Loucy (cell line): Measurements from ENCODE around the gene AGAP1.

Experiments
- H2AFZ ChIP-seq: fragments of 200-600 bp; sonication (generic); 2 replicates; pipeline ENCODE4 v1.6.0; 2016; ENCODE audit warnings: antibody characterized with exemption, mild to moderate bottlenecking, low read length, moderate library complexity
- H3F3A ChIP-seq: fragments of 200-600 bp; 2 replicates; pipeline ENCODE4 v1.6.0; 2016; ENCODE audit warnings: antibody characterized with exemption, low read depth, mild to moderate bottlenecking
- H3K27me3 ChIP-seq: fragments of 200-600 bp; sonication (generic); 2 replicates; pipeline ENCODE4 v1.6.1; 2014; ENCODE audit warnings: low read length, mild to moderate bottlenecking; ENCODE audit not compliant: insufficient read depth, poor library complexity, severe bottlenecking
- H3K36me3 ChIP-seq: fragments of 200-600 bp; sonication (generic); 2 replicates; pipeline ENCODE4 v1.6.1; 2016; ENCODE audit warnings: low read length; ENCODE audit not compliant: insufficient read depth
- H3K4me1 ChIP-seq: fragments of 200-600 bp; sonication (generic); 2 replicates; pipeline ENCODE4 v1.5.1; 2014; ENCODE audit warnings: low read length, mild to moderate bottlenecking; ENCODE audit not compliant: insufficient read depth, poor library complexity, severe bottlenecking
- H3K4me2 ChIP-seq: fragments of 200-600 bp; sonication (generic); 2 replicates; pipeline ENCODE4 v1.6.0; 2014; ENCODE audit warnings: antibody characterized with exemption, low read length, low read depth, mild to moderate bottlenecking; ENCODE audit not compliant: poor library complexity, severe bottlenecking
- H3K4me3 ChIP-seq: fragments of 200-600 bp; sonication (generic); 2 replicates; pipeline ENCODE4 v1.5.1; 2014; ENCODE audit warnings: low read length, mild to moderate bottlenecking, mixed read lengths; ENCODE audit not compliant: poor library complexity, severe bottlenecking
- H3K79me2 ChIP-seq: fragments of 200-600 bp; sonication (generic); 2 replicates; pipeline ENCODE4 v1.6.1; 2014; ENCODE audit warnings: low read length; ENCODE audit not compliant: insufficient read depth
- H3K9ac ChIP-seq: fragments of 200-600 bp; sonication (generic); 2 replicates; pipeline ENCODE4 v1.6.0; 2014; ENCODE audit warnings: mild to moderate bottlenecking, low read depth, low read length, moderate library complexity; ENCODE audit not compliant: poor library complexity, severe bottlenecking
- H3K9me2 ChIP-seq: fragments of 200-600 bp; sonication (generic); replicated peaks from 2 replicates; pipeline ENCODE4 v1.6.1; 2016; ENCODE audit warnings: low read depth, low read length, mixed read lengths
- H3K9me3 ChIP-seq: fragments of 200-600 bp; sonication (generic); 2 replicates; pipeline ENCODE4 v1.6.1; 2014; ENCODE audit warnings: mild to moderate bottlenecking, antibody characterized with exemption, low read length, low read depth; ENCODE audit not compliant: insufficient read depth
- H4K20me1 ChIP-seq: fragments of 200-600 bp; sonication (generic); 2 replicates; pipeline ENCODE4 v1.6.0; 2014; ENCODE audit warnings: antibody characterized with exemption, low read length, mild to moderate bottlenecking; ENCODE audit not compliant: insufficient read depth, poor library complexity, severe bottlenecking
- EZH2phosphoT487 ChIP-seq: fragments of 200-600 bp; IDR thresholded peaks from 2 replicates; pipeline ENCODE4 v1.6.1; 2018; ENCODE audit warnings: antibody characterized with exemption, mild to moderate bottlenecking, moderate library complexity, borderline replicate concordance
- TF ChIP-seq, protein P1 (sequence below): fragments of 200-600 bp; sonication (generic); conservative IDR thresholded peaks from 2 replicates; pipeline ENCODE4 v1.5.1; 2014; ENCODE audit warnings: mild to moderate bottlenecking, antibody characterized with exemption, low read length

The AGAP1 gene

DNA sequence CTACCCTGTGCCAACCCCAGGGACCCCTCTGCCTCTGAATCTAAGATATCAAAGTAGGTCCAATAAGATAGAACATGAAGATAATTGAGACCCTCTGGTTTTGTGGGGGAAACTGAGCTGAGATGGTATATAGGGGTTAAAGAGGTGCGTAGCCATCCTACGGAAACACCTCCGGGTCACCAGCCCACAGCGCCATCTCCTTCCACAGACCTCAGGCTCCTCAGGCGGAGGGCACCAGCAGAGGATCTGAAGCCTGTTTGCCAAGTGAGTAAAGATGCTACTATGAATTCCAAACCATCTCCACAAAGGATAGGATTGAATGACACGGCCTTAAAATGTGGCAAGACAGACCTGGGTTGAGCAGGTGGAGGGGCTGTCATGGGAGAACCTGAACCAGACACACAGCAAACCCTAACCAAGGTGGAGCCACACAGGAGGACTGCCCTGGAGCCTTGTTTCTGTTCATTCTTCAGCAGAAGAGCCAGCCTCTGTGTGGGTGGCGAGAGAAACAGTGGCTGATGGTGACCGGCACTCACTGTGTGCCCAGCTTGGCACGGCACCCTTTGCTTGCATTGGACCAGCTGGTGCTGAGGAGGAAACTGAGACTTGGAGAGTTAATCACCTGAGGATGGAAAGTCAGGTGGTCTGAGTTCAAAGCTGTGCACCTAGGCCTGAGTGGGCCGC lies 664.1 kb downstream of the AGAP1 start:
- TF ChIP-seq EZH2phosphoT487: no peak
- TF ChIP-seq, protein P1, sequence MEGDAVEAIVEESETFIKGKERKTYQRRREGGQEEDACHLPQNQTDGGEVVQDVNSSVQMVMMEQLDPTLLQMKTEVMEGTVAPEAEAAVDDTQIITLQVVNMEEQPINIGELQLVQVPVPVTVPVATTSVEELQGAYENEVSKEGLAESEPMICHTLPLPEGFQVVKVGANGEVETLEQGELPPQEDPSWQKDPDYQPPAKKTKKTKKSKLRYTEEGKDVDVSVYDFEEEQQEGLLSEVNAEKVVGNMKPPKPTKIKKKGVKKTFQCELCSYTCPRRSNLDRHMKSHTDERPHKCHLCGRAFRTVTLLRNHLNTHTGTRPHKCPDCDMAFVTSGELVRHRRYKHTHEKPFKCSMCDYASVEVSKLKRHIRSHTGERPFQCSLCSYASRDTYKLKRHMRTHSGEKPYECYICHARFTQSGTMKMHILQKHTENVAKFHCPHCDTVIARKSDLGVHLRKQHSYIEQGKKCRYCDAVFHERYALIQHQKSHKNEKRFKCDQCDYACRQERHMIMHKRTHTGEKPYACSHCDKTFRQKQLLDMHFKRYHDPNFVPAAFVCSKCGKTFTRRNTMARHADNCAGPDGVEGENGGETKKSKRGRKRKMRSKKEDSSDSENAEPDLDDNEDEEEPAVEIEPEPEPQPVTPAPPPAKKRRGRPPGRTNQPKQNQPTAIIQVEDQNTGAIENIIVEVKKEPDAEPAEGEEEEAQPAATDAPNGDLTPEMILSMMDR: no peak
- Histone ChIP-seq H4K20me1 (no peaks in the 10 kb centered on the region), H3K9me2 (no peaks in the 10 kb centered on the region), H3K4me3 (no peak overlapping the region), H3K4me1 (no peaks in the 10 kb centered on the region), H3K4me2 (no peak overlapping the region), H3F3A (no peaks in the 10 kb centered on the region), H3K79me2 (no peaks in the 10 kb centered on the region), H3K9ac (no peak overlapping the region), H3K9me3 (no peaks in the 10 kb centered on the region), H3K36me3 (no peaks in the 10 kb centered on the region), H3K27me3 (no peaks in the 10 kb centered on the region), H2AFZ (no peak overlapping the region)

DNA sequence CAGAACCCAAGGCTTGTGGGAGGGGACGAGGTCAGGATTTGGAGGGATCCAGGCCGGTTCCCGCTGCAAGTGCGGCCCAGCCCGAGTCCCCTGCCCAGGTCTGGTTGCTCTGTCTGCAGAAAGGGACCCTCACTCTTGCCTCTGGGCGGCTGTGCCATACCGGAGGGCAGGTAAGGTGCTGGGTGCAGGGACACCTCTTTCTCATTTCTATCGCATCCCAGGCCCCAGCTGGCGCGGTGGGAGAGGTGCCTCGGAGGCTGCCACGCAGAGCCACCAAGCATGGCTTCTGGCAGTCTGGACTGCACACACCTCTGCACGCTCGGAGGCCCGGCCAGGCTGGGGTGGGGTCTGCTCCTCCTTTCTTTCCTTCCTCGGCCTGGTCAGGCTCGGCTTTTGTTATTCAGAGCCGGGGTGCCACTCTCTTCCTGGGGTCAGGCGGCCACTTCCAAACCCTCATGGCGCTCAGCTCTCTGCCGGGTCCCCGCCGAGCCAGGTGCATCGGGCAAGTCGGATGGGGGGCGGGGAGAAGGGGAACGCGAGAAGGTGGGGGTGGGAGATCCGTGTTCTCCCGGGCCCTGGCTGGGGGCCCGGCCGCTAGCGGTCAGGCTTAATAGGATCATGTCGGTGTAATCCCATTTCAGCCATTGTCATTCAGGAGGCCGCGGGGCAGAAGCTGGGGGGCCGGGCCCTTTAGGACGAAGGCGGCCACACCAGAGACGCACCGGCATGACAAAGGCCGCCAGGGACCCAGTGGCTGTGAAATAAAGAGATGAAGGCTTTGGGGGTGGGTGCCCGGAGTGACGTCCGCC lies 665.3 kb downstream of the AGAP1 start:
- H3F3A ChIP-seq: no peaks in the 10 kb centered on the region
- no peaks in the 10 kb centered on the region for H3K9me3 ChIP-seq
- no peak overlapping the region for H2AFZ ChIP-seq
- no peak overlapping the region for H3K9ac ChIP-seq
- no peaks in the 10 kb centered on the region for H3K9me2 ChIP-seq
- no peak overlapping the region for H3K4me2 ChIP-seq
- no peaks in the 10 kb centered on the region for H3K79me2 ChIP-seq
- no peaks in the 10 kb centered on the region for H3K36me3 ChIP-seq
- H4K20me1 ChIP-seq: no peaks in the 10 kb centered on the region
- TF ChIP-seq EZH2phosphoT487: no peak
- TF ChIP-seq, protein P1: no peak
- H3K4me3 ChIP-seq: no peak overlapping the region
- no peaks in the 10 kb centered on the region for H3K4me1 ChIP-seq
- no peaks in the 10 kb centered on the region for H3K27me3 ChIP-seq

DNA sequence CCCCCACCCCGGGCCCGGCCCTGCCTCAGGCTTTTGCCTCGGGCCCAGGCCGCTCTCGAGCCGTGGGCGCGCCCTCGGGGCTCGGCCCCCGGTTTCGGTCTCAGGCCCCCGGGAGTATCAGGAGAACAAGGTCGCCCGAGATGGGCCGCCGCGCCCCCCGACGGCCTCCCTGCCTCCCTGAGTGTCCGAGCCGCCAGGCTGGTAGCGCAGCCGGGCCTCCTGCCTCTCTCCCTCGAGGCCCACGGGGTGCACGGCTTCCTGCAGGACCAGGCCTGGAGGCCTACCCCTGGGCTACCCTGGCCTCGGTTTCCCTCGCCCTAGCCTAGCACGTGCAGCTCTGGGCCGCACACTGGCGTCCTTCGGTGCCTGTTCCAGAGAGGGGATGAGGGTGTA lies 665.9 kb downstream of the AGAP1 start:
- TF ChIP-seq, protein P1: no peak
- TF ChIP-seq EZH2phosphoT487: no peak
- Histone ChIP-seq H3K36me3 (no peaks in the 10 kb centered on the region), H3F3A (no peaks in the 10 kb centered on the region), H3K79me2 (no peaks in the 10 kb centered on the region), H3K9ac (no peak overlapping the region), H3K4me3 (no peak overlapping the region), H3K9me2 (no peaks in the 10 kb centered on the region), H3K4me1 (no peaks in the 10 kb centered on the region), H3K9me3 (no peaks in the 10 kb centered on the region), H3K27me3 (no peaks in the 10 kb centered on the region), H3K4me2 (no peak overlapping the region), H2AFZ (no peak overlapping the region), H4K20me1 (no peaks in the 10 kb centered on the region)
